ENCODE results near the gene VTI1A.
A peak's percentile ranks its signal among the peaks of the same experiment; 100 is the strongest.

The VTI1A gene

DNA sequence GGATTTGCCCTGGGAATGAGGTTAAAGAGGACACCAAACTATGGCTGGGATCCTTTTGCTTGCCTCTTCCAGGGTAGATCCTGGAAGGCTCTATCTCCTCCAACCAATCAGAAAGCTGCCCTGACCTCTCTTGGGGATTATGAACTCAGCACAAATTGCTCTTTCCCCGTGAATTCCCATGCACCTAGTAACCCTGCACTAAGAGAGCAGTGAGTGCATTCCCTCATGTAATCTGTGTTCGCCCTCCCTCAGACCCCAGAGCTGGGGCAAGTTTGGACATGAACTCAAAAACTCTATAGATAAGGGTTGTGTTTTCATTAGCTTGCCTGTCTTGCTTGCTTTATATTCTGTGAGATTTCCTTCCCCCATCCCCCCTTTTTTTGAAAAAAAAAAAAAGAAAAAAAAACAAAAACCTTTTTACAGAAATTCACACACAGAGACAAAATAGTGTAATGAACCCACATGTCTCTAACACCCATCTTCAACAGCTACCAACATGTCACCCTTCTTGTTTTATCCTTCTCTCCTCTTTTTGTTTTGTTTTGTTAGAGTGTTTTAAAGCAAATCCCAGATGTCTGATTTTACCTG, 277.5 kb downstream of the VTI1A start:
- Histone ChIP-seq H3K9me3 (ENCODE audit: control insufficient read depth, insufficient read depth, low read depth, low read length) (no peaks in the 10 kb centered on the region), H3K4me3 (ENCODE audit: low read depth, low read length) (no peak overlapping the region), H3K27ac (ENCODE audit: extremely low read depth, low read depth, low read length) (no peak overlapping the region), H3K36me3 (ENCODE audit: control insufficient read depth in 2 of 2, insufficient read depth in 1 of 2, low read length in 2 of 2) (no peaks in the 10 kb centered on the region), H3K4me1 (ENCODE audit: control insufficient read depth, insufficient read depth, low read length) (0 out of 2 replicates have a peak, but pooled peaks cover 3% of the 10 kb centered on the region)
- POLR2A ChIA-PET, result interaction anchor here (0.9 kb wide), 1 partner anchor 226 kb away, joined by 4 read pairs; the partner anchor contains the start of gene TCF7L2
- CTCF ChIA-PET, result interaction anchor here (0.7 kb wide), 3 partner anchors 49 to 1420 kb away, joined by 3 to 4 read pairs (median 3); no protein-coding TSS in a partner anchor
- TF ChIP-seq, protein P1, sequence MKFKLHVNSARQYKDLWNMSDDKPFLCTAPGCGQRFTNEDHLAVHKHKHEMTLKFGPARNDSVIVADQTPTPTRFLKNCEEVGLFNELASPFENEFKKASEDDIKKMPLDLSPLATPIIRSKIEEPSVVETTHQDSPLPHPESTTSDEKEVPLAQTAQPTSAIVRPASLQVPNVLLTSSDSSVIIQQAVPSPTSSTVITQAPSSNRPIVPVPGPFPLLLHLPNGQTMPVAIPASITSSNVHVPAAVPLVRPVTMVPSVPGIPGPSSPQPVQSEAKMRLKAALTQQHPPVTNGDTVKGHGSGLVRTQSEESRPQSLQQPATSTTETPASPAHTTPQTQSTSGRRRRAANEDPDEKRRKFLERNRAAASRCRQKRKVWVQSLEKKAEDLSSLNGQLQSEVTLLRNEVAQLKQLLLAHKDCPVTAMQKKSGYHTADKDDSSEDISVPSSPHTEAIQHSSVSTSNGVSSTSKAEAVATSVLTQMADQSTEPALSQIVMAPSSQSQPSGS (tag by site-specific recombination; IDR thresholded peaks at IDR 0.05; ENCODE audit: low read depth), result no peak
- TF ChIP-seq, protein P2, sequence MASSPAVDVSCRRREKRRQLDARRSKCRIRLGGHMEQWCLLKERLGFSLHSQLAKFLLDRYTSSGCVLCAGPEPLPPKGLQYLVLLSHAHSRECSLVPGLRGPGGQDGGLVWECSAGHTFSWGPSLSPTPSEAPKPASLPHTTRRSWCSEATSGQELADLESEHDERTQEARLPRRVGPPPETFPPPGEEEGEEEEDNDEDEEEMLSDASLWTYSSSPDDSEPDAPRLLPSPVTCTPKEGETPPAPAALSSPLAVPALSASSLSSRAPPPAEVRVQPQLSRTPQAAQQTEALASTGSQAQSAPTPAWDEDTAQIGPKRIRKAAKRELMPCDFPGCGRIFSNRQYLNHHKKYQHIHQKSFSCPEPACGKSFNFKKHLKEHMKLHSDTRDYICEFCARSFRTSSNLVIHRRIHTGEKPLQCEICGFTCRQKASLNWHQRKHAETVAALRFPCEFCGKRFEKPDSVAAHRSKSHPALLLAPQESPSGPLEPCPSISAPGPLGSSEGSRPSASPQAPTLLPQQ (tag by site-specific recombination; IDR thresholded peaks at IDR 0.05), result 0 out of 2 replicates have a peak, but pooled peaks have one; percentile 43
- peak; percentile 98 for TF ChIP-seq FEZF1 (tag by site-specific recombination; IDR thresholded peaks at IDR 0.05)
- TF ChIP-seq ZNF311 (tag by site-specific recombination; IDR thresholded peaks at IDR 0.05; ENCODE audit: borderline replicate concordance), result no peak
- no peak for TF ChIP-seq ZNF791 (tag by site-specific recombination; IDR thresholded peaks at IDR 0.05)
- TF ChIP-seq ZIC2 (tag by site-specific recombination; IDR thresholded peaks at IDR 0.05), result no peak
- no peak for TF ChIP-seq ZNF777 (tag by site-specific recombination; IDR thresholded peaks at IDR 0.05; ENCODE audit: borderline replicate concordance)
- no peak for TF ChIP-seq SP2 (tag by site-specific recombination; IDR thresholded peaks at IDR 0.05)
- TF ChIP-seq, protein P3, sequence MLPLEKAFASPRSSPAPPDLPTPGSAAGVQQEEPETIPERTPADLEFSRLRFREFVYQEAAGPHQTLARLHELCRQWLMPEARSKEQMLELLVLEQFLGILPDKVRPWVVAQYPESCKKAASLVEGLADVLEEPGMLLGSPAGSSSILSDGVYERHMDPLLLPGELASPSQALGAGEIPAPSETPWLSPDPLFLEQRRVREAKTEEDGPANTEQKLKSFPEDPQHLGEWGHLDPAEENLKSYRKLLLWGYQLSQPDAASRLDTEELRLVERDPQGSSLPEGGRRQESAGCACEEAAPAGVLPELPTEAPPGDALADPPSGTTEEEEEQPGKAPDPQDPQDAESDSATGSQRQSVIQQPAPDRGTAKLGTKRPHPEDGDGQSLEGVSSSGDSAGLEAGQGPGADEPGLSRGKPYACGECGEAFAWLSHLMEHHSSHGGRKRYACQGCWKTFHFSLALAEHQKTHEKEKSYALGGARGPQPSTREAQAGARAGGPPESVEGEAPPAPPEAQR (tag by site-specific recombination; IDR thresholded peaks at IDR 0.05), result no peak
- peak; percentile 92 for TF ChIP-seq ZBTB17 (tag by site-specific recombination; IDR thresholded peaks at IDR 0.05)
- TF ChIP-seq YY1 (tag by site-specific recombination; IDR thresholded peaks at IDR 0.05), result no peak
- TF ChIP-seq, protein P4, sequence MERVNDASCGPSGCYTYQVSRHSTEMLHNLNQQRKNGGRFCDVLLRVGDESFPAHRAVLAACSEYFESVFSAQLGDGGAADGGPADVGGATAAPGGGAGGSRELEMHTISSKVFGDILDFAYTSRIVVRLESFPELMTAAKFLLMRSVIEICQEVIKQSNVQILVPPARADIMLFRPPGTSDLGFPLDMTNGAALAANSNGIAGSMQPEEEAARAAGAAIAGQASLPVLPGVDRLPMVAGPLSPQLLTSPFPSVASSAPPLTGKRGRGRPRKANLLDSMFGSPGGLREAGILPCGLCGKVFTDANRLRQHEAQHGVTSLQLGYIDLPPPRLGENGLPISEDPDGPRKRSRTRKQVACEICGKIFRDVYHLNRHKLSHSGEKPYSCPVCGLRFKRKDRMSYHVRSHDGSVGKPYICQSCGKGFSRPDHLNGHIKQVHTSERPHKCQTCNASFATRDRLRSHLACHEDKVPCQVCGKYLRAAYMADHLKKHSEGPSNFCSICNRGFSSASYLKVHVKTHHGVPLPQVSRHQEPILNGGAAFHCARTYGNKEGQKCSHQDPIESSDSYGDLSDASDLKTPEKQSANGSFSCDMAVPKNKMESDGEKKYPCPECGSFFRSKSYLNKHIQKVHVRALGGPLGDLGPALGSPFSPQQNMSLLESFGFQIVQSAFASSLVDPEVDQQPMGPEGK (tag by site-specific recombination; IDR thresholded peaks at IDR 0.05), result 0 out of 2 replicates have a peak, but pooled peaks have one; percentile 19
- TF ChIP-seq, protein P5, sequence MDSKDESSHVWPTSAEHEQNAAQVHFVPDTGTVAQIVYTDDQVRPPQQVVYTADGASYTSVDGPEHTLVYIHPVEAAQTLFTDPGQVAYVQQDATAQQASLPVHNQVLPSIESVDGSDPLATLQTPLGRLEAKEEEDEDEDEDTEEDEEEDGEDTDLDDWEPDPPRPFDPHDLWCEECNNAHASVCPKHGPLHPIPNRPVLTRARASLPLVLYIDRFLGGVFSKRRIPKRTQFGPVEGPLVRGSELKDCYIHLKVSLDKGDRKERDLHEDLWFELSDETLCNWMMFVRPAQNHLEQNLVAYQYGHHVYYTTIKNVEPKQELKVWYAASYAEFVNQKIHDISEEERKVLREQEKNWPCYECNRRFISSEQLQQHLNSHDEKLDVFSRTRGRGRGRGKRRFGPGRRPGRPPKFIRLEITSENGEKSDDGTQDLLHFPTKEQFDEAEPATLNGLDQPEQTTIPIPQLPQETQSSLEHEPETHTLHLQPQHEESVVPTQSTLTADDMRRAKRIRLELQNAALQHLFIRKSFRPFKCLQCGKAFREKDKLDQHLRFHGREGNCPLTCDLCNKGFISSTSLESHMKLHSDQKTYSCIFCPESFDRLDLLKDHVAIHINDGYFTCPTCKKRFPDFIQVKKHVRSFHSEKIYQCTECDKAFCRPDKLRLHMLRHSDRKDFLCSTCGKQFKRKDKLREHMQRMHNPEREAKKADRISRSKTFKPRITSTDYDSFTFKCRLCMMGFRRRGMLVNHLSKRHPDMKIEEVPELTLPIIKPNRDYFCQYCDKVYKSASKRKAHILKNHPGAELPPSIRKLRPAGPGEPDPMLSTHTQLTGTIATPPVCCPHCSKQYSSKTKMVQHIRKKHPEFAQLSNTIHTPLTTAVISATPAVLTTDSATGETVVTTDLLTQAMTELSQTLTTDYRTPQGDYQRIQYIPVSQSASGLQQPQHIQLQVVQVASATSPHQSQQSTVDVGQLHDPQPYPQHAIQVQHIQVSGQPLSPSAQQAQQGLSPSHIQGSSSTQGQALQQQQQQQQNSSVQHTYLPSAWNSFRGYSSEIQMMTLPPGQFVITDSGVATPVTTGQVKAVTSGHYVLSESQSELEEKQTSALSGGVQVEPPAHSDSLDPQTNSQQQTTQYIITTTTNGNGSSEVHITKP (tag by site-specific recombination; IDR thresholded peaks at IDR 0.05), result peak; percentile 55
- TF ChIP-seq, protein P6, sequence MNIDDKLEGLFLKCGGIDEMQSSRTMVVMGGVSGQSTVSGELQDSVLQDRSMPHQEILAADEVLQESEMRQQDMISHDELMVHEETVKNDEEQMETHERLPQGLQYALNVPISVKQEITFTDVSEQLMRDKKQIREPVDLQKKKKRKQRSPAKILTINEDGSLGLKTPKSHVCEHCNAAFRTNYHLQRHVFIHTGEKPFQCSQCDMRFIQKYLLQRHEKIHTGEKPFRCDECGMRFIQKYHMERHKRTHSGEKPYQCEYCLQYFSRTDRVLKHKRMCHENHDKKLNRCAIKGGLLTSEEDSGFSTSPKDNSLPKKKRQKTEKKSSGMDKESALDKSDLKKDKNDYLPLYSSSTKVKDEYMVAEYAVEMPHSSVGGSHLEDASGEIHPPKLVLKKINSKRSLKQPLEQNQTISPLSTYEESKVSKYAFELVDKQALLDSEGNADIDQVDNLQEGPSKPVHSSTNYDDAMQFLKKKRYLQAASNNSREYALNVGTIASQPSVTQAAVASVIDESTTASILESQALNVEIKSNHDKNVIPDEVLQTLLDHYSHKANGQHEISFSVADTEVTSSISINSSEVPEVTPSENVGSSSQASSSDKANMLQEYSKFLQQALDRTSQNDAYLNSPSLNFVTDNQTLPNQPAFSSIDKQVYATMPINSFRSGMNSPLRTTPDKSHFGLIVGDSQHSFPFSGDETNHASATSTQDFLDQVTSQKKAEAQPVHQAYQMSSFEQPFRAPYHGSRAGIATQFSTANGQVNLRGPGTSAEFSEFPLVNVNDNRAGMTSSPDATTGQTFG (tag by site-specific recombination; IDR thresholded peaks at IDR 0.05; ENCODE audit: borderline replicate concordance), result no peak
- TF ChIP-seq, protein P7, sequence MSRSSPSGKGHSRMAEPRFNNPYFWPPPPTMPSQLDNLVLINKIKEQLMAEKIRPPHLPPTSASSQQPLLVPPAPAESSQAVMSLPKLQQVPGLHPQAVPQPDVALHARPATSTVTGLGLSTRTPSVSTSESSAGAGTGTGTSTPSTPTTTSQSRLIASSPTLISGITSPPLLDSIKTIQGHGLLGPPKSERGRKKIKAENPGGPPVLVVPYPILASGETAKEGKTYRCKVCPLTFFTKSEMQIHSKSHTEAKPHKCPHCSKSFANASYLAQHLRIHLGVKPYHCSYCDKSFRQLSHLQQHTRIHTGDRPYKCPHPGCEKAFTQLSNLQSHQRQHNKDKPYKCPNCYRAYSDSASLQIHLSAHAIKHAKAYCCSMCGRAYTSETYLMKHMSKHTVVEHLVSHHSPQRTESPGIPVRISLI (tag by site-specific recombination; IDR thresholded peaks at IDR 0.05), result peak; percentile 94
- TF ChIP-seq SETDB1 (IDR thresholded peaks at IDR 0.05; ENCODE audit: insufficient read length, low read length), result no peak
- TF ChIP-seq ZBTB20 (tag by site-specific recombination; IDR thresholded peaks at IDR 0.05), result peak; percentile 67
- no peak for TF ChIP-seq ZNF341 (tag by site-specific recombination; IDR thresholded peaks at IDR 0.05; ENCODE audit: low read depth)
- TF ChIP-seq ZNF621 (tag by site-specific recombination; IDR thresholded peaks at IDR 0.05), result no peak
- TF ChIP-seq, protein P8, sequence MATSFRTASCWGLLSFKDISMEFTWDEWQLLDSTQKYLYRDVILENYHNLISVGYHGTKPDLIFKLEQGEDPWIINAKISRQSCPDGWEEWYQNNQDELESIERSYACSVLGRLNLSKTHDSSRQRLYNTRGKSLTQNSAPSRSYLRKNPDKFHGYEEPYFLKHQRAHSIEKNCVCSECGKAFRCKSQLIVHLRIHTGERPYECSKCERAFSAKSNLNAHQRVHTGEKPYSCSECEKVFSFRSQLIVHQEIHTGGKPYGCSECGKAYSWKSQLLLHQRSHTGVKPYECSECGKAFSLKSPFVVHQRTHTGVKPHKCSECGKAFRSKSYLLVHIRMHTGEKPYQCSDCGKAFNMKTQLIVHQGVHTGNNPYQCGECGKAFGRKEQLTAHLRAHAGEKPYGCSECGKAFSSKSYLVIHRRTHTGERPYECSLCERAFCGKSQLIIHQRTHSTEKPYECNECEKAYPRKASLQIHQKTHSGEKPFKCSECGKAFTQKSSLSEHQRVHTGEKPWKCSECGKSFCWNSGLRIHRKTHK (tag by site-specific recombination; IDR thresholded peaks at IDR 0.05), result no peak
- TF ChIP-seq ZNF174 (tag by site-specific recombination; IDR thresholded peaks at IDR 0.05), result no peak
